Right lobe of liver (tissue), 4 donors: ENCODE measurements around the gene CACNA1C.

Experiments used
- POLR2A ChIP-seq: fragments of 450-650 bp; IDR thresholded peaks from one replicate; pipeline ENCODE4 v1.6.1; 2017; ENCODE audit warnings: antibody characterized with exemption, mild to moderate bottlenecking
- TF ChIP-seq, protein P1 (sequence below), 4 donors: fragments of 200-600 bp in 3 of 4; fragments of 450-650 bp in 1 of 4; IDR thresholded peaks; one replicate each; pipeline versions ENCODE4 v1.5.1 to v1.8.0; 2016 to 2022; ENCODE audit warnings: antibody characterized with exemption in 4 of 4, mild to moderate bottlenecking in 2 of 4
- donor health status: DM: no; HTN: no; CAD: no.
- donor health status: DM: no; HTN: no; CAD: no.
- donor health status: DM: no; HTN: yes; CAD: no.

DNA sequence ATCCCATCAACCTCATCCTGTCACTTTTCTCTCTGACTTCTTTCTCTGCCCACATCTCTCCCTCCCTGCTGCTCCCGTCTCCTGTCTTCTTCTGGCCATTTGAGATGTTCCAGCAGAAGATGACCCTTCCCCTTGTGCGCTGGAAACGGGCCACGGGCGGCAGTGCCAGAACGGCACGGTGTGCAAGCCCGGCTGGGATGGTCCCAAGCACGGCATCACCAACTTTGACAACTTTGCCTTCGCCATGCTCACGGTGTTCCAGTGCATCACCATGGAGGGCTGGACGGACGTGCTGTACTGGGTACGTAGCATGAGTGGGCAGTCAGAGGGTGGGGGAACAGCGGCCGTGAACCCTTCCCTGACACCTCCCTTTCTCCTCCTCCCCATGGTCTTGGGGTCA, 440.3 kb downstream of the CACNA1C start:
- TF ChIP-seq, protein P1, sequence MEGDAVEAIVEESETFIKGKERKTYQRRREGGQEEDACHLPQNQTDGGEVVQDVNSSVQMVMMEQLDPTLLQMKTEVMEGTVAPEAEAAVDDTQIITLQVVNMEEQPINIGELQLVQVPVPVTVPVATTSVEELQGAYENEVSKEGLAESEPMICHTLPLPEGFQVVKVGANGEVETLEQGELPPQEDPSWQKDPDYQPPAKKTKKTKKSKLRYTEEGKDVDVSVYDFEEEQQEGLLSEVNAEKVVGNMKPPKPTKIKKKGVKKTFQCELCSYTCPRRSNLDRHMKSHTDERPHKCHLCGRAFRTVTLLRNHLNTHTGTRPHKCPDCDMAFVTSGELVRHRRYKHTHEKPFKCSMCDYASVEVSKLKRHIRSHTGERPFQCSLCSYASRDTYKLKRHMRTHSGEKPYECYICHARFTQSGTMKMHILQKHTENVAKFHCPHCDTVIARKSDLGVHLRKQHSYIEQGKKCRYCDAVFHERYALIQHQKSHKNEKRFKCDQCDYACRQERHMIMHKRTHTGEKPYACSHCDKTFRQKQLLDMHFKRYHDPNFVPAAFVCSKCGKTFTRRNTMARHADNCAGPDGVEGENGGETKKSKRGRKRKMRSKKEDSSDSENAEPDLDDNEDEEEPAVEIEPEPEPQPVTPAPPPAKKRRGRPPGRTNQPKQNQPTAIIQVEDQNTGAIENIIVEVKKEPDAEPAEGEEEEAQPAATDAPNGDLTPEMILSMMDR (IDR thresholded peaks at IDR 0.05): no peak
- TF ChIP-seq POLR2A: no peak
